Brain pericyte (primary cell): ENCODE data around the gene RALY.
"Not testable (repeated sequence)": the region's sequence is repeated elsewhere in the genome, so short reads cannot be mapped to it uniquely, and the experiment has no call there.

Source experiments
- DNase-seq: peaks from one replicate; pipeline ENCODE4 v3.0.0-alpha.2; 2012; ENCODE audit warnings: low read depth, low spot score

The RALY gene

GRCh38 chr20:34105978-34106675 is 112.4 kb downstream of the RALY start:
- no peak for DNase-seq

GRCh38 chr20:34108616-34109174 is 115.0 kb downstream of the RALY start:
- no peak for DNase-seq

DNA sequence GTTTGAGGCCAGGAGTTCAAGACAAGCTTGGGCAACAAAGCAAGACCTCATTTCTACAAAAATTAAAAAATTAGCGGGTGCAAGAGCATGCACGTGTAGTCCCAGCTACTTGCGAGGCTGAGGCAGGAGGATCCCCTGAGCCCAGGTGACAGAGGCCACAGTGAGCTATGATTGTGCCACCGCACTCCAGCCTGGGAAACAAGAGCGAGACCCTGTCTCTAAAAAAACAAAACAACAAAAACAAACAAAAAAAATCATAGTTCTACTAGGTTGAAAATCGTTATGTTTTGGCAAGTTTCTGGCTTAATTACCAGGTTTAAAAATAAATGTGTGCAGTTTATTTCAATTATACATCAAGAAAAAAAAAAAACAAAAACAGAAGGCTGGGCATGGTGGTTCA is 115.7 kb downstream of the RALY start:
- no peak for DNase-seq

GRCh38 chr20:34110025-34110744 is 116.5 kb downstream of the RALY start:
- no peak for DNase-seq

GRCh38 chr20:34110745-34111641 is 117.3 kb downstream of the RALY start:
- DNase-seq, result no peak

- peak; percentile 98 for DNase-seq
Observed at GRCh38 chr20:34111702-34112599, 118.2 kb downstream of the RALY start, which contains the start of gene EIF2S2. EIF2S2 (minus strand) TSS chr20:34112243; CDS start chr20:34112110, 133 bp downstream.

DNA sequence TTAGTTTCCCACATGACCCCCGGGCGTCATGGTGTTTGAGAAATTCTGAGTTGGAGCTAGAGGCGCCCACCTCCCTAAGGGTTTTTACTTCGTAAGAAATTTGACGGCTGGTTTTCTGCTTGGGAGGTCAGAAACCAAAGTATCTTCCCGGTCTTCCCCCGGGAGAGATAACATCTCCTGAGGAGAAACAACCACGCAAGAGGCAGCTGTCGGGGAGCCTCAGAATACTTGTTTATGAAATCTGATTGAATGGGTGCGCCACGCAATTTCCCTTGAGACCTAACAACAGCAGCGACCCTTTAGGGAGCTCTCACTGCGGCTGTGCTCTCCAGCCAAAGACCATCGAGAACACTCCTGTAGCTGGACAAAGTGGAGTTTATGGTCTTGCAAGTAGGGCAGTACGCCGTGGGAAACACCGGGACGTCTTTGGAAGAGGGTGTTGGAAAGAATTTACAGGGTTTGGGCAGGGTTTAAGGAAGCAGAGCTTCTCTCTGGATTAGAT is 118.9 kb downstream of the RALY start:
- DNase-seq, result peak; percentile 16

GRCh38 chr20:34114809-34115208 is 121.1 kb downstream of the RALY start:
- DNase-seq, result no peak

GRCh38 chr20:34115232-34115631 is 121.5 kb downstream of the RALY start:
- DNase-seq, result no peak

- no peak for DNase-seq
Observed at GRCh38 chr20:34120213-34120612, 126.5 kb downstream of the RALY start.

DNA sequence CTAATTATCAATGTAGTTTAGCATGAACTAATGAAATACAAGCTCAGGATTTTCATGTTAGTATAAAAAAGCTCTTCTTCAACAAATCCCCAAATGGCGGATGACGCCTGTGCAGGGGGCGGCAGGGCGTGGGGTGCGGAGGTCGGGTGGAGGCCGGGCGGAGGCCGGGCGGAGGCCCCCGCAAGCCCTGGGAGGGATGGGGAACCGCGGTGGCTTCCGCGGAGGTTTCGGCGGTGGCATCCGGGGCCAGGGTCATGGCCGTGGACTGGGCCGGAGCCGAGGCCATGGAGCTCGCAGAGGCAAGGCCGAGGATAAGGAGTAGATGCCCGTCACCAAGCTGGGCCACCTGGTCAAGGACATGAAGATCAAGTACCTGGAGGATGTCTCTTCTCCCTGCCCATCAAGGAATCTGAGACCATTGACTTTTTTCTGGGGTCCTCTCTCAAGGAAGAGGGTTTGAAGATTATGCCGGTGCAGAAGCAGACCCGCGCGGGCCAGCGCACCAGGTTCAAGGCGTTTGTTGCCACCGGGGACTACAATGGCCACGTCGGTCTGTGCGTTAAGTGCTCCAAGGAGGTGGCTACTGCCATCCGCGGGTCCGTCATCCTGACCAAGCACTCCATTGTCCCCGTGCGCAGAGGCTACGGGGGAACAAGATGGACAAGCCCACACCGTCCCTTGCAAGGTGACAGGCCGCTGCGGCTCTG is 128.7 kb downstream of the RALY start:
- DNase-seq, result no peak

GRCh38 chr20:34123309-34123708 is 129.6 kb downstream of the RALY start:
- no peak for DNase-seq

DNA sequence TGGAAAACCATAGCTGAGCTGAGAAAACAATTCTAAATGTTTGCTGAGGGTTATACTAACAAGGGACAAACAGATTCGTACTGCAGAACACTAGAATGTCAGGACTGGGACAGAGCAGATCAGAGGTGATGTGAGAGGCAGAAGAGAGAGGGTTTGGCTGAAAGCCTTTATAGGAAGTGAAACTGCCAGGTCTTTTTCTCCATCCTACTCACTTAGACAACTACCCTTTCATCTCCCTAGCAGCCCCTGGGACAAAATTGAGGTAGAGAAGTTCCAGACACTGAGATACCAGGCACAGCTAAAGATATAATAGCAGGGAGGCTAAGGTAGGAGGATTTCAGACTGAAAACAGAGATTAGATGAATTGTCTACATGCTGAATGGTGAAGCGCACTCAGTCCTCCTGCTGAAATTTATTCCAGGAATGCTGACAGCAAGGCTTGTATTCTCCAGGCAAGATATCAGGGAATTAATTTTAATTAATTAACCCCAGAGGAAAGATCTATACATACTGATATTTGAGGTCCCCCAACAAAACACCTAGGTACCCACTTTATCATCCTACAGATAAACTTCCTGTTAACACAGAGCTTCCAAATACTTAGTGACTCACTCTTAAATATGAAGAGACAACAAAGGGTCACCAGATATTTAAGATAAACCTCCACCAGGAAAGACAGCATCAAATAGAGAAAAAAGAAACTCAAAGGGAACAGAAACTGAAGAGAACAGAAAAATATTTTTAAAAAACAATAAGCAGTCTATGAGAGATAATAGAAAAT is 130.9 kb downstream of the RALY start:
- DNase-seq, result no peak

DNA sequence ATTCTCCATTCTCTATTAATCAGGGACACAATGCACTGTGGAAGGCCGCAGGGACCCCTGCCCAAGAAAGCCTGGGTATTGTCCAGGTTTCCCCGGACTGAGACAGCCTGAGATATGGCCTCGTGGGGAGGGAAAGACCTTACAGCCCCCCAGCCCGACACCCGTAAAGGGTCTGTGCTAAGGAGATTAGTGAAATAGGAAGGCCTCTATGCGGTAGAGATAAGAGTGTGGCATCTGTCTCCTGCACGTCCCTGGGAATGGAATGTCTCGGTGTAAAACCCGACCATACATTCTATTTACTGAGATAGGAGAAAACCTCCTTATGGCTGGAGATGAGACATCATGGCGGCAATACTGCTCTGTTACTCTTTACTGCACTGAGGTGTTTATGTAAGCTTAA is 134.1 kb downstream of the RALY start:
- DNase-seq, result no peak

DNA sequence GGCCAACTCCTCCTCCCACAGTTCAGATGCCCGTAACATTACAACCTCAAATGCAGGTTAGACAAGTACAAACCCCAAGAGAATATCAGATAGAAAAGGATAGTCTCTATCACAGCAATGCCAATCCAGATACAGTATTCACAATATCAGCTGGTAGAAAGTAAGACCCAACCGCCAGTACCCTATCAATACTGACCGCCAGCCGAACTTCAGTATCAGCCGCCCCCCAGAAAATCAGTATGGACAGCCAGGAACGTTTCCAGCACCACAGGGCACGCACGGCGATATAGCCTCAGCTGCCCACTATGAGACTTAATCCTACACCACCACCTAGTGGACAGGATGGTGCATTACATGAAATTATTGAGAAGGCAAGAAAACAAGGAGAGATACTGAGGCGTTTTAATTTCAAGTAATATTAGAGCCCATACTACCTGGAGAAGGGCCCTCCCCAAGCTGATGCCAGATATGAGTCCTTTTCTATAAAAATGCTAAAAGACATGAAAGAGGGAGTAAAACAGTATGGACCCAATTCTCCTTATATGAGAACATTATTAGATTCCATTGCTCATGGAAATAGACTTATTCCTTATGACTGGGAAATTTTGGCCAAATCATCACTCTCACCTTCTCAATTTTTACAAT is 135.9 kb downstream of the RALY start:
- DNase-seq, result no peak

DNA sequence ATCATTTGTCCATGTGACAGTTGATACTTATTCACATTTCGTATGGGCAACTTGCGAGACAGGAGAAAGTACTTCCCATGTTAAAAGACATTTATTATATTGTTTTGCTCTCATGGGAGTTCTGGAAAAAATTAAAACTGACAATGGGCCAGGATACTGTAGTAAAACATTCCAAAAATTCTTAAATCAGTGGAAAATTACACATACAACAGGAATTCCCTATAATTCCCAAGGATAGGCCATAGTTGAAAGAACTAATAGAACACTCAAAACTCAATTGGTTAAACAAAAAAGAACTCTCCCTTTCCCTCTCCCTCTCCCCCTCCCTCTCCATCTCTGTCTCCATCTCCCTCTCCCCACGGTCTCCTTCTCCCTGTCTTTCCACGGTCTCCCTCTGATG is 137.8 kb downstream of the RALY start:
- no peak for DNase-seq

DNA sequence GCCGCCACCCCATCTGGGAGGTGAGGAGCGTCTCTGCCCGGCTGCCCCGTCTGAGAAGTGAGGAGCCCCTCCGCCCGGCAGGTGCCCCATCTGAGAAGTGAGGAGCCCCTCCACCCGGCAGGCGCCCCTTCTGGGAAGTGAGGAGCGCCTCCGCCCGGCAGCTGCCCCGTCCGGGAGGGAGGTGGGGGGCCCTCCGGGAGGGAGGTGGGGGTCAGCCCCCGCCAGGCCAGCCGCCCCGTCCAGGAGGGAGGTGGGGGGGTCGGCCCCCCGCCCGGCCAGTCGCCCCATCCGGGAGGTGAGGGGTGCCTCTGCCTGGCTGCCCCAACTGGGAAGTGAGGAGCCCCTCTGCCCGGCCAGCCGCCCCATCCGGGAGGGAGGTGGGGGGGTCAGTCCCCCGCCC is 138.8 kb downstream of the RALY start:
- DNase-seq, result not testable (repeated sequence)

- not testable (repeated sequence) for DNase-seq
Observed at GRCh38 chr20:34132943-34133342, 139.2 kb downstream of the RALY start.
